ENCODE data around the gene AKR1D1.

- no peak for TF ChIP-seq CTCF (IDR thresholded peaks at IDR 0.05)
- TF ChIP-seq POLR2A (IDR thresholded peaks at IDR 0.05), result no peak
These were observed at the start of gene AKR1D1 for GRCh38 chr7:138076196-138076595.
